B cell (primary cell): ENCODE measurements around the gene IBSP. TPM values are rescaled to one million over a fixed set of nuclear protein-coding genes. Genes with fewer than 3 reads are reported as not detected.

Experiments used
- ATAC-seq: fragments of 200-7000 bp; cut with Tn5 transposase; one replicate; pipeline ENCODE4 v1.10.0; 2021; ENCODE audit warnings: low read depth, mild to moderate bottlenecking, moderate number of reproducible peaks, moderate library complexity
- CTCF ChIA-PET: fragments of 350-600 bp; sonication (Branson Sonifier 250); formaldehyde crosslinking; loops from one replicate; lab custom pipeline; 2021; ENCODE audit warnings: antibody characterized with exemption, inconsistent platforms; lab: Charles Lee
- POLR2A ChIA-PET: fragments of 350-600 bp; sonication (Branson Sonifier 250); formaldehyde crosslinking; loops from one replicate; lab custom pipeline; 2021; ENCODE audit warnings: antibody characterized with exemption; lab: Charles Lee
- DNase-seq: peaks from one replicate; pipeline ENCODE4 v3.0.0; 2013
- H2AFZ ChIP-seq: 2 replicates; pipeline ENCODE4 v1.6.1; 2012; ENCODE audit warnings: mild to moderate bottlenecking, low read depth, low read length; ENCODE audit not compliant: insufficient read depth, poor library complexity, severe bottlenecking
- H3K27ac ChIP-seq, 2 donors: 1 replicate in 1 of 2; 2 replicates in 1 of 2; pipeline ENCODE4 v1.5.1; 2012 to 2013; ENCODE audit warnings: low read length in 2 of 2, mild to moderate bottlenecking in 2 of 2, moderate library complexity in 1 of 2
- H3K27me3 ChIP-seq, 4 experiments: fragments of 200-600 bp in 1 of 4; sonication (generic) in 1 of 4; replicated peaks in 1 of 4; 1 replicate in 2 of 4; 2 replicates in 2 of 4; pipeline versions ENCODE4 v1.6.1 to v1.7.0; 2013 to 2016; ENCODE audit warnings: low read length in 3 of 4, mild to moderate bottlenecking in 2 of 4, mixed read lengths in 1 of 4, moderate library complexity in 1 of 4; ENCODE audit not compliant: insufficient read depth in 4 of 4, control insufficient read depth in 3 of 4; ENCODE audit errors: control extremely low read depth in 1 of 4
- H3K36me3 ChIP-seq, 2 experiments: replicated peaks in 1 of 2; 1 replicate in 1 of 2; 2 replicates in 1 of 2; pipeline versions ENCODE4 v1.6.1 to v1.7.1; 2013; ENCODE audit warnings: low read length in 1 of 2; ENCODE audit not compliant: insufficient read depth in 2 of 2, control insufficient read depth in 1 of 2; ENCODE audit errors: control extremely low read depth in 1 of 2, extremely low read depth in 1 of 2
- H3K4me1 ChIP-seq, 2 donors: fragments of 200-600 bp in 1 of 2; sonication (generic) in 1 of 2; 1 replicate in 1 of 2; 2 replicates in 1 of 2; pipeline versions ENCODE4 v1.5.1 to v1.6.1; 2013 to 2017; ENCODE audit warnings: low read length in 2 of 2; ENCODE audit not compliant: control insufficient read depth in 2 of 2, insufficient read depth in 2 of 2
- H3K4me2 ChIP-seq: replicated peaks from 2 replicates; pipeline ENCODE3; 2012; ENCODE audit warnings: mild to moderate bottlenecking, low read depth, low read length; ENCODE audit not compliant: poor library complexity, severe bottlenecking
- H3K4me3 ChIP-seq, 5 experiments: fragments of 200-600 bp in 1 of 5; sonication (generic) in 1 of 5; 1 replicate in 3 of 5; 2 replicates in 2 of 5; pipeline versions ENCODE4 v1.5.1 to v1.7.0; 2011 to 2016; ENCODE audit warnings: low read length in 4 of 5, mild to moderate bottlenecking in 4 of 5, low read depth in 2 of 5, control low read depth in 1 of 5, moderate library complexity in 1 of 5; ENCODE audit not compliant: insufficient read depth in 1 of 5; ENCODE audit errors: control extremely low read depth in 1 of 5, extremely low read depth in 1 of 5
- H3K79me2 ChIP-seq: fragments of 200-600 bp; sonication (generic); one replicate; pipeline ENCODE4 v1.6.0; 2016; ENCODE audit warnings: low read length; ENCODE audit not compliant: control insufficient read depth, insufficient read depth
- H3K9ac ChIP-seq: fragments of 200-600 bp; sonication (generic); 2 replicates; pipeline ENCODE4 v1.6.1; 2017; ENCODE audit warnings: mild to moderate bottlenecking, low read length, moderate library complexity
- H3K9me3 ChIP-seq, 3 donors: one replicate each; pipeline versions ENCODE4 v1.6.1 to v1.7.1; 2013; ENCODE audit warnings: low read length in 2 of 3; ENCODE audit not compliant: control insufficient read depth in 2 of 3, insufficient read depth in 1 of 3; ENCODE audit errors: control extremely low read depth in 1 of 3
- H4K20me1 ChIP-seq: 2 replicates; pipeline ENCODE4 v1.6.0; 2012; ENCODE audit warnings: mild to moderate bottlenecking, low read length; ENCODE audit not compliant: insufficient read depth, control insufficient read depth, poor library complexity, severe bottlenecking
- H3K27ac Mint-ChIP-seq: one replicate; pipeline ENCODE4 v1.8.0; 2021; ENCODE audit warnings: mixed read lengths
- H3K27me3 Mint-ChIP-seq: one replicate; pipeline ENCODE4 v1.8.0; 2021; ENCODE audit warnings: mixed read lengths
- H3K4me1 Mint-ChIP-seq: one replicate; pipeline ENCODE4 v1.8.0; 2021; ENCODE audit warnings: mixed read lengths
- H3K4me3 Mint-ChIP-seq: one replicate; pipeline ENCODE4 v1.8.0; 2021; ENCODE audit warnings: mixed read lengths
- H3K9me3 Mint-ChIP-seq: one replicate; pipeline ENCODE4 v1.8.0; 2022; ENCODE audit warnings: mixed read lengths; ENCODE audit not compliant: insufficient read depth
- CTCF ChIP-seq: fragments of 200-600 bp; IDR thresholded peaks from one replicate; pipeline ENCODE4 v1.8.0; 2022; ENCODE audit warnings: antibody characterized with exemption, mild to moderate bottlenecking
- EZH2 ChIP-seq: IDR thresholded peaks from 2 replicates; pipeline ENCODE4 v1.6.1; 2012; ENCODE audit warnings: borderline replicate concordance, low read depth, mild to moderate bottlenecking, moderate library complexity, low read length; ENCODE audit not compliant: insufficient read depth, poor library complexity, severe bottlenecking
- WGBS: methylation state at CpG from one replicate; pipeline ENCODE4 v1.1.5; 2013; ENCODE audit warnings: missing lambda C conversion rate; ENCODE audit not compliant: insufficient coverage; 5-methylcytosine and 5-hydroxymethylcytosine counted together
- intact Hi-C: fragments of 100-400 bp; cut with micrococcal nuclease; formaldehyde crosslinking; loops from one replicate; pipeline ENCODE4 v1.10.0; 2022
- polyA plus RNA-seq: library from polyadenylated mRNA; depleted of rRNA; stranded (reverse); fragments of >200 nt; gene quantifications from 2 replicates; pipeline ENCODE4 v1.2.3, GENCODE V29; 2012
- total RNA-seq, 2 donors: library from RNA; stranded (reverse); fragments of 120-200 nt in 1 of 2; gene quantifications; 1 replicate in 1 of 2; 2 replicates in 1 of 2; pipeline versions ENCODE4 v1.2.3 to v1.2.4, GENCODE V29; 2013 to 2022

IBSP gene
- total and polyA plus RNA-seq, 2 donors (not counting 1 experiment from before 2014, with no cell fraction given): not detected

- no peaks in the 10 kb centered on the region for H3K4me1 ChIP-seq
- no peak overlapping the region for H3K27ac ChIP-seq
- H3K27ac Mint-ChIP-seq: no peak overlapping the region
- POLR2A ChIA-PET: no interaction called here
- H4K20me1 ChIP-seq: no peaks in the 10 kb centered on the region
- no peaks in the 10 kb centered on the region for H3K4me1 Mint-ChIP-seq
- no peak overlapping the region for H3K4me3 Mint-ChIP-seq
- intact Hi-C loops: no loop called here
- no peaks in the 10 kb centered on the region for H3K36me3 ChIP-seq
- no peaks in the 10 kb centered on the region for H3K9me3 Mint-ChIP-seq
- TF ChIP-seq CTCF (no peak), EZH2 (no peak)
- H3K27me3 Mint-ChIP-seq: no peaks in the 10 kb centered on the region
- no peaks in the 10 kb centered on the region for H3K79me2 ChIP-seq
- no peak overlapping the region for H3K9ac ChIP-seq
- no peaks in the 10 kb centered on the region for H3K27me3 ChIP-seq
- no peak for ATAC-seq
- no peaks in the 10 kb centered on the region for H3K9me3 ChIP-seq
- CTCF ChIA-PET: no interaction called here
- H3K4me3 ChIP-seq: no peak overlapping the region
- no peak overlapping the region for H2AFZ ChIP-seq
- no peak for DNase-seq
- H3K4me2 ChIP-seq: no peak overlapping the region
Observed at GRCh38 chr4:87802858-87803257, 3.5 kb downstream of the IBSP start.

GRCh38 chr4:87803421-87803820 is 4.1 kb downstream of the IBSP start:
- Histone ChIP-seq H3K4me3 (no peak overlapping the region), H3K27ac (no peak overlapping the region), H2AFZ (no peak overlapping the region), H3K9me3 (no peaks in the 10 kb centered on the region), H3K36me3 (no peaks in the 10 kb centered on the region), H3K4me2 (no peak overlapping the region), H3K79me2 (no peaks in the 10 kb centered on the region), H3K4me1 (no peaks in the 10 kb centered on the region), H4K20me1 (no peaks in the 10 kb centered on the region), H3K27me3 (no peaks in the 10 kb centered on the region), H3K9ac (no peak overlapping the region)
- DNase-seq: no peak
- Mint-ChIP-seq H3K27me3 (no peaks in the 10 kb centered on the region), H3K9me3 (no peaks in the 10 kb centered on the region), H3K4me1 (no peaks in the 10 kb centered on the region), H3K4me3 (no peak overlapping the region), H3K27ac (no peak overlapping the region)
- no CpG with 5 or more reads among the region's 2 CpGs for WGBS
- no peak for ATAC-seq
- intact Hi-C loops: no loop called here
- ChIA-PET POLR2A (no interaction called here), CTCF (no interaction called here)
- TF ChIP-seq EZH2 (no peak), CTCF (no peak)
